Measurements from ENCODE around the gene BSN.

BSN gene

DNA sequence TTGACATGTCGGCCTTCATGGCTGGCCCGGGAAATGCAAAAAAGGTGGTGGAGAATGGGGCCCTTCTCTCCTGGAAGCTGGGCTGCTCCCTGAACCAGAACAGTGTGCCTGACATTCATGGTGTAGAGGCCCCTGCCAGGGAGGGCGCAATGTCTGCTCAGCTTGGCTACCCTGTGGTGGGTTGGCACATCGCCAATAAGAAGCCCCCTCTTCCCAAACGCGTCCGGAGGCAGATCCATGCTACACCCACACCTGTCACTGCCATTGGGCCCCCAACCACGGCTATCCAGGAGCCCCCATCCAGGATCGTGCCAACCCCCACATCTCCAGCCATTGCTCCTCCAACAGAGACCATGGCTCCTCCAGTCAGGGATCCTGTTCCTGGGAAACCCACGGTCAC lies 23.1 kb upstream of the BSN start:
- intact Hi-C loops (cut with DNase I; ENCODE audit: low total_unique reads): no loop called here
- Histone ChIP-seq H3K4me1 (peaks cover 0 to 5% (median 0%) of the 10 kb centered on the region in 4 donors), H3K9me3 (no peaks in the 10 kb centered on the region), H3K36me3 (peaks cover 29 to 42% (median 35%) of the 10 kb centered on the region in 3 donors), H3K27ac (no peak overlapping the region), H3K4me3 (no peak overlapping the region), H3K27me3 (no peaks in the 10 kb centered on the region)
- TF ChIP-seq, protein P1, sequence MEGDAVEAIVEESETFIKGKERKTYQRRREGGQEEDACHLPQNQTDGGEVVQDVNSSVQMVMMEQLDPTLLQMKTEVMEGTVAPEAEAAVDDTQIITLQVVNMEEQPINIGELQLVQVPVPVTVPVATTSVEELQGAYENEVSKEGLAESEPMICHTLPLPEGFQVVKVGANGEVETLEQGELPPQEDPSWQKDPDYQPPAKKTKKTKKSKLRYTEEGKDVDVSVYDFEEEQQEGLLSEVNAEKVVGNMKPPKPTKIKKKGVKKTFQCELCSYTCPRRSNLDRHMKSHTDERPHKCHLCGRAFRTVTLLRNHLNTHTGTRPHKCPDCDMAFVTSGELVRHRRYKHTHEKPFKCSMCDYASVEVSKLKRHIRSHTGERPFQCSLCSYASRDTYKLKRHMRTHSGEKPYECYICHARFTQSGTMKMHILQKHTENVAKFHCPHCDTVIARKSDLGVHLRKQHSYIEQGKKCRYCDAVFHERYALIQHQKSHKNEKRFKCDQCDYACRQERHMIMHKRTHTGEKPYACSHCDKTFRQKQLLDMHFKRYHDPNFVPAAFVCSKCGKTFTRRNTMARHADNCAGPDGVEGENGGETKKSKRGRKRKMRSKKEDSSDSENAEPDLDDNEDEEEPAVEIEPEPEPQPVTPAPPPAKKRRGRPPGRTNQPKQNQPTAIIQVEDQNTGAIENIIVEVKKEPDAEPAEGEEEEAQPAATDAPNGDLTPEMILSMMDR (IDR thresholded peaks at IDR 0.05): no peak
- no peak for DNase-seq

DNA sequence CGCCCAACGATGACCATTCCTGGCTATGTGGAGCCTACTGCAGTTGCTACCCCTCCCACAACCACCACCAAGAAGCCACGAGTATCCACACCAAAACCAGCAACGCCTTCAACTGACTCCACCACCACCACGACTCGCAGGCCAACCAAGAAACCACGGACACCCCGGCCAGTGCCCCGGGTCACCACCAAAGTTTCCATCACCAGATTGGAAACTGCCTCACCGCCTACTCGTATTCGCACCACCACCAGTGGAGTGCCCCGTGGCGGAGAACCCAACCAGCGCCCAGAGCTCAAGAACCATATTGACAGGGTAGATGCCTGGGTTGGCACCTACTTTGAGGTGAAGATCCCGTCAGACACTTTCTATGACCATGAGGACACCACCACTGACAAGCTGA lies 22.6 kb upstream of the BSN start:
- no peaks in the 10 kb centered on the region for H3K27me3 ChIP-seq
- DNase-seq: no peak
- H3K36me3 ChIP-seq: peaks cover 29 to 42% (median 35%) of the 10 kb centered on the region in 3 donors
- intact Hi-C loops (cut with DNase I; ENCODE audit: low total_unique reads): no loop called here
- H3K27ac ChIP-seq: no peak overlapping the region
- TF ChIP-seq, protein P1 (IDR thresholded peaks at IDR 0.05): no peak
- H3K4me1 ChIP-seq: peaks cover 0 to 5% (median 0%) of the 10 kb centered on the region in 4 donors
- no peak overlapping the region for H3K4me3 ChIP-seq
- H3K9me3 ChIP-seq: no peaks in the 10 kb centered on the region

DNA sequence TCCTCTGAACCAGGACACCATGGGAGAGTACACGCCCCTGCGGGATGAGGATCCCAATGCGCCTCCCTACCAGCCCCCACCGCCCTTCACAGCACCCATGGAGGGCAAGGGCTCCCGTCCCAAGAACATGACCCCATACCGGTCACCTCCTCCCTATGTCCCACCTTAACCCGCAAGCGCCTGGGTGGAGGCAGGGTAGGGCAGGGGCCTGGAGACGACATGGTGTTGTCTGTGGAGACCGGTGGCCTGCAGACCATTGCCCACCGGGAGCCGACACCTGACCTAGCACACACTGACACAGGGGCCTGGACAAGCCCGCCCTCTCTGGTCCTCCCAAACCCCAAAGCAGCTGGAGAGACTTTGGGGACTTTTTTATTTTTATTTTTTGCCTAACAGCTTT lies 21.2 kb upstream of the BSN start:
- no peak for DNase-seq
- peaks cover 0 to 5% (median 0%) of the 10 kb centered on the region in 4 donors for H3K4me1 ChIP-seq
- H3K4me3 ChIP-seq: no peak overlapping the region
- intact Hi-C loops (cut with DNase I; ENCODE audit: low total_unique reads): no loop called here
- H3K27ac ChIP-seq: no peak overlapping the region
- no peaks in the 10 kb centered on the region for H3K9me3 ChIP-seq
- no peaks in the 10 kb centered on the region for H3K27me3 ChIP-seq
- peaks cover 29 to 42% (median 35%) of the 10 kb centered on the region in 3 donors for H3K36me3 ChIP-seq
- TF ChIP-seq, protein P1 (IDR thresholded peaks at IDR 0.05): no peak

DNA sequence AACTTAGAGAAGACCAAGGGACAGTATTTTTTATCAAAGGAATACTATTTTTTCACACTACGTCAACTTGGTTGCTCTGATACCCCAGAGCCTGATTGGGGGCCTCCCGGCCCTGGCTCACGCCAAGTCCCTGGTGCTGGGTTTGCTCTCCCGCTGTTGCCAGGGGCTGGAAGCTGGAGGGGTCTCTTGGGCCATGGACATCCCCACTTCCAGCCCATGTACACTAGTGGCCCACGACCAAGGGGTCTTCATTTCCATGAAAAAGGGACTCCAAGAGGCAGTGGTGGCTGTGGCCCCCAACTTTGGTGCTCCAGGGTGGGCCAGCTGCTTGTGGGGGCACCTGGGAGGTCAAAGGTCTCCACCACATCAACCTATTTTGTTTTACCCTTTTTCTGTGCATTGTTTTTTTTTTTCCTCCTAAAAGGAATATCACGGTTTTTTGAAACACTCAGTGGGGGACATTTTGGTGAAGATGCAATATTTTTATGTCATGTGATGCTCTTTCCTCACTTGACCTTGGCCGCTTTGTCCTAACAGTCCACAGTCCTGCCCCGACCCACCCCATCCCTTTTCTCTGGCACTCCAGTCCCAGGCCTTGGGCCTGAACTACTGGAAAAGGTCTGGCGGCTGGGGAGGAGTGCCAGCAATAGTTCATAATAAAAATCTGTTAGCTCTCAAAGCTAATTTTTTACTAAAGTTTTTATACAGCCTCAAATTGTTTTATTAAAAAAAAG lies 20.3 kb upstream of the BSN start:
- H3K4me1 ChIP-seq: peaks cover 0 to 5% (median 0%) of the 10 kb centered on the region in 4 donors
- no peak overlapping the region for H3K4me3 ChIP-seq
- peaks cover 29 to 42% (median 35%) of the 10 kb centered on the region in 3 donors for H3K36me3 ChIP-seq
- peak overlapping the region in 1 of 2 donors; percentile 15 for H3K27ac ChIP-seq
- no peak for DNase-seq
- intact Hi-C loops (cut with DNase I; ENCODE audit: low total_unique reads): no loop called here
- H3K27me3 ChIP-seq: no peaks in the 10 kb centered on the region
- TF ChIP-seq, protein P1 (IDR thresholded peaks at IDR 0.05): no peak
- H3K9me3 ChIP-seq: no peaks in the 10 kb centered on the region

DNA sequence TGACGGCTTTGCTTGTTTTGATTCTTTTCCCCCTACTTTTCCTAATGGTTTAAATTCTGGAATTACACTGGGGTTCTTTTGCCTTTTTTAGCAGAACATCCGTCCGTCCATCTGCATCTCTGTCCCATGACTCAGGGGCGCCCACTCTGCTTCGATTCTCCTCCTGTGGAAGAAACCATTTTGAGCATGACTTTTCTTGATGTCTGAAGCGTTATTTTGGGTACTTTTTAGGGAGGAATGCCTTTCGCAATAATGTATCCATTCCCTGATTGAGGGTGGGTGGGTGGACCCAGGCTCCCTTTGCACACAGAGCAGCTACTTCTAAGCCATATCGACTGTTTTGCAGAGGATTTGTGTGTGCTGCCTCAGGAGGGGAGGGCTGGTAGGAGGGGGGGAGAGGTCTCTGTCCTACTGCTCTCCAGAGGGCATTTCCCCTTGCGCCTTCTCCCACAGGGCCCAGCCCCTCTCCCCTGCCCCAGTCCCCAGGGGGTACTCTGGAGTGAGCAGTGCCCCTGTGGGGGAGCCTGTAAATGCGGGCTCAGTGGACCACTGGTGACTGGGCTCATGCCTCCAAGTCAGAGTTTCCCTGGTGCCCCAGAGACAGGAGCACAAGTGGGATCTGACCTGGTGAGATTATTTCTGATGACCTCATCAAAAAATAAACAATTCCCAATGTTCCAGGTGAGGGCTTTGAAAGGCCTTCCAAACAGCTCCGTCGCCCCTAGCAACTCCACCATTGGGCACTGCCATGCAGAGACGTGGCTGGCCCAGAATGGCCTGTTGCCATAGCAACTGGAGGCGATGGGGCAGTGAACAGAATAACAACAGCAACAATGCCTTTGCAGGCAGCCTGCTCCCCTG lies 19.5 kb upstream of the BSN start:
- intact Hi-C loops (cut with DNase I; ENCODE audit: low total_unique reads): no loop called here
- no peaks in the 10 kb centered on the region for H3K9me3 ChIP-seq
- no peaks in the 10 kb centered on the region for H3K27me3 ChIP-seq
- no peak overlapping the region for H3K4me3 ChIP-seq
- H3K27ac ChIP-seq: no peak overlapping the region
- no peak for DNase-seq
- TF ChIP-seq, protein P1 (IDR thresholded peaks at IDR 0.05): no peak
- H3K4me1 ChIP-seq: peaks cover 0 to 6% (median 5%) of the 10 kb centered on the region in 4 donors
- H3K36me3 ChIP-seq: peaks cover 29 to 42% (median 35%) of the 10 kb centered on the region in 3 donors

All from tibial artery (tissue), 4 donors.